ENCODE results near the gene GLRA2.
"Not testable (repeated sequence)": the region's sequence is repeated elsewhere in the genome, so short reads cannot be mapped to it uniquely, and the experiment has no call there.

The GLRA2 gene

DNA sequence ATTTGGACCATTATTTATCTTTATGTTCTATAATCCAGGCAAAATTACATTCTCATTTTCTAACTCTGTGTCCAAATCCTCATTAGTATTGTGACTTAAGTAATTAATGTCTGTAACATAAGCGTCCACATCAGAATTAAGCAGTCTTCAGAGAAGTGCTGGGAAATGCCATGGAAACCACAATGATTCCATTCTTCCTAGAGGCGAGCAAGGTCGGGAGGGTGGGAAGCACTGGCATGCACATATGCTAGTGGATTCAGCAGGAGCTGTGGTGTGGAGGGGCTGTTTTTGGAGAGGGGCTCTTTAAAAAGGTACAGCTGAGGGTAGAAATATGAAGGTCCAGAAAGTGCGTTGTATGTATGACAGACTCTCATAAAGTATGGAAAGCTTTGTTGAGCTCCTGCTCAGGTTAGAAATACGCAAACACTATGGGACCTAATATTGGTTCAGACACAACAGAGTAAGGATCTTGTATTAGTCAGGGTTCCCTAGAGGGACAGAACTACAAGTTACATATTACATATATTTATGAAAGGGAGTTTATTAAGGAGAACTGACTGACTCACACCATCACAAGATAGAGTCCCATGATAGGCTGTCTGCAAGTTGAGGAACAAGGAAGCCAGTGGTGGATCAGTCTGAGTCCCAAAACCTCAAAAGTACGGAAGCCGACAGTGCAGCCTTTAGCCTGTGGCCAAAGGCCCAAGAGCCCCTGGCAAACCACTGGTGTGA lies 61.5 kb downstream of the GLRA2 start:
- TF ChIP-seq, protein P1, sequence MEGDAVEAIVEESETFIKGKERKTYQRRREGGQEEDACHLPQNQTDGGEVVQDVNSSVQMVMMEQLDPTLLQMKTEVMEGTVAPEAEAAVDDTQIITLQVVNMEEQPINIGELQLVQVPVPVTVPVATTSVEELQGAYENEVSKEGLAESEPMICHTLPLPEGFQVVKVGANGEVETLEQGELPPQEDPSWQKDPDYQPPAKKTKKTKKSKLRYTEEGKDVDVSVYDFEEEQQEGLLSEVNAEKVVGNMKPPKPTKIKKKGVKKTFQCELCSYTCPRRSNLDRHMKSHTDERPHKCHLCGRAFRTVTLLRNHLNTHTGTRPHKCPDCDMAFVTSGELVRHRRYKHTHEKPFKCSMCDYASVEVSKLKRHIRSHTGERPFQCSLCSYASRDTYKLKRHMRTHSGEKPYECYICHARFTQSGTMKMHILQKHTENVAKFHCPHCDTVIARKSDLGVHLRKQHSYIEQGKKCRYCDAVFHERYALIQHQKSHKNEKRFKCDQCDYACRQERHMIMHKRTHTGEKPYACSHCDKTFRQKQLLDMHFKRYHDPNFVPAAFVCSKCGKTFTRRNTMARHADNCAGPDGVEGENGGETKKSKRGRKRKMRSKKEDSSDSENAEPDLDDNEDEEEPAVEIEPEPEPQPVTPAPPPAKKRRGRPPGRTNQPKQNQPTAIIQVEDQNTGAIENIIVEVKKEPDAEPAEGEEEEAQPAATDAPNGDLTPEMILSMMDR (IDR thresholded peaks at IDR 0.05; ENCODE audit: insufficient read depth, low read length, poor library complexity, severe bottlenecking): no peak
- H3K36me3 ChIP-seq (ENCODE audit: control insufficient read depth, insufficient read depth, low read length): no peaks in the 10 kb centered on the region
- no peak overlapping the region for H3K4me3 ChIP-seq (replicated peaks; ENCODE audit: low read depth, low read length)
- H3K27me3 ChIP-seq (replicated peaks; ENCODE audit: control insufficient read depth, insufficient read depth, low read length): no peaks in the 10 kb centered on the region; the same call in 1 of the 2 replicates
- no peak for DNase-seq (ENCODE audit: extremely low read depth, insufficient read length)

DNA sequence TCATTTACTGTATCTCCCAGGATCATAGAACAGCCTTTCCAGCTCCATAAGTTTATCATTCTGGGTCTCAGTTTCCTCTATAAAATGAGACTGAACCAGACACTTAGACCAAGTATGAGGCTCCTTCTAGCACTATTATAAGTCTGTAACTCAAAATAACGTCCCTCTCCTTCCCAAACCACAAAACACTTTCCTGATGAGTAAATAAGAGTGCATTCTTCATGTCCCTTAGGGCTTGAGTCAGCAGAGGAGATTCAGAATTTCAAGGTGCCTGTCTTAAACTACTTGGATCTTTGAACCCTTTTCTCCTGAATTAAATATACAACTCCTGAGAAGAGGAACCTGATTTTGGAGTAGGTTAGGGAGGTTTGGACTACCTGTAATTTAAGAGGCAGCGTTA lies 62.6 kb downstream of the GLRA2 start:
- TF ChIP-seq, protein P1 (IDR thresholded peaks at IDR 0.05; ENCODE audit: insufficient read depth, low read length, poor library complexity, severe bottlenecking): no peak
- Histone ChIP-seq H3K36me3 (ENCODE audit: control insufficient read depth, insufficient read depth, low read length) (no peaks in the 10 kb centered on the region), H3K27me3 (replicated peaks; ENCODE audit: control insufficient read depth, insufficient read depth, low read length) (no peaks in the 10 kb centered on the region; the same call in 1 of the 2 replicates), H3K4me3 (replicated peaks; ENCODE audit: low read depth, low read length) (no peak overlapping the region)
- DNase-seq (ENCODE audit: extremely low read depth, insufficient read length): no peak

DNA sequence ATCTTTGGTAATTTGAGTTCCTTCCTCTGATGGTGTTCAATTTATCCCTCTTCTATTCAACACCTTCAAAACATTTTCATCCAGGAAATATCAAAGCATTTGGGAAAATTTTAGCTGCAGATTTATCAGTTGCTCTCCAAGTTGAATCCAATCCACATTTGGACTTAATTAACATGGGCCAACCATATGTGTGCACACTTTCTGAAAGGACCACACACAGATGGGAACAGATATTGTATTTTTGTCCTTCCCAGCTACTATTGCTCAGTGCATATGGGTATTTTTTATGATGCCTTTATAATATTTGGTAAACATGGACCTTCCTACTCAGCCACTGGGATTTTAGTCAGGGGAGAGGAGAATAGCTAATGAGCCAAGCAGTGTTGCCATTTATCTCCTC lies 65.2 kb downstream of the GLRA2 start:
- H3K27me3 ChIP-seq (replicated peaks; ENCODE audit: control insufficient read depth, insufficient read depth, low read length): no peaks in the 10 kb centered on the region; the same call in 1 of the 2 replicates
- no peaks in the 10 kb centered on the region for H3K36me3 ChIP-seq (ENCODE audit: control insufficient read depth, insufficient read depth, low read length)
- TF ChIP-seq, protein P1 (IDR thresholded peaks at IDR 0.05; ENCODE audit: insufficient read depth, low read length, poor library complexity, severe bottlenecking): no peak
- no peak for DNase-seq (ENCODE audit: extremely low read depth, insufficient read length)
- no peak overlapping the region for H3K4me3 ChIP-seq (replicated peaks; ENCODE audit: low read depth, low read length)

DNA sequence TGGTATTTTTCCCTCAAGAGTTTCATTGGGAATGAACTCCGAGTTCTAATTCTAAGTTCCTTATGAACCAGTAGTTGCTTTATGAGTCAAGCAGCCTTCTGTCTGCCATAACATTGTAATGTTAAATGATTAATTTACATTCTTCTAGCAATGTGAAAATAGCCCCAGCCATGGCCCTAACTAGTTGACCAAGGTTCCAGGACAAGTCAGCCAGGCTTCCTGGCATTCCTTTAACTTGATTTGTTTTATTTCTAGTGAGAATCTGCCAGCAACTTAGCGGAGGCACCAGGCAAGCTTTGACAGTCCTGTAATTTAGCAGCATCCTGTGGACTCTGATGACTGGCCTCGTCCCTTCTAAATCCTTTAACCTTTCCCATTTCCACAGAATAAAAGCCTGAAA lies 69.0 kb downstream of the GLRA2 start:
- TF ChIP-seq, protein P1 (IDR thresholded peaks at IDR 0.05; ENCODE audit: insufficient read depth, low read length, poor library complexity, severe bottlenecking): no peak
- H3K36me3 ChIP-seq (ENCODE audit: control insufficient read depth, insufficient read depth, low read length): no peaks in the 10 kb centered on the region
- DNase-seq (ENCODE audit: extremely low read depth, insufficient read length): no peak
- H3K27me3 ChIP-seq (replicated peaks; ENCODE audit: control insufficient read depth, insufficient read depth, low read length): no peaks in the 10 kb centered on the region; the same call in 1 of the 2 replicates
- no peak overlapping the region for H3K4me3 ChIP-seq (replicated peaks; ENCODE audit: low read depth, low read length)

DNA sequence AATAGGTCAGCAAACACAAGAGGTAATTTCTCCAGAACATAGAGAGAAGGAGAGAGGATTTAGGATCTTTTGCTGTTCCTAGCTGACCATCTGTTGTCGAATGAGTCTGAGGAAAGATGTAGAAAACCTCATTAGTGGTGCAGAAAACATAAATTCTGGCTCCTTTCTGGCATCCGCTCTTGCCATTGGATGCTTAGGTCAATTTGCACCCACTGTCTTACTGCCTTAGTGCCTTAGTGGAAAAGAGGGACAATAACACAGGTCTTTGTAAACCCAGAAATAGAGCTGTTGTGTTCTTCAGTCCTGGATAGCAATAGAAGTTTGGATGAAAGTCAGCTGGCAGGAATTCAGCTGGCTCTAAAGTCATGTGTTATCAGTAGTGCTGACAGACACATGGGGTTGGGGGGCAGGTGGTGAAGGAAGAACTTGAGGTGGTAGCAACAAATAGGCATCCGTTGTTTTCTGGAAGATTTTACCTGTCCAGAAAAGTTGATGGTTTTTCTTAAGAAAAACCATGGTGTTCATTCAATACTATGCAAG lies 78.2 kb downstream of the GLRA2 start:
- H3K4me3 ChIP-seq (replicated peaks; ENCODE audit: low read depth, low read length): no peak overlapping the region
- H3K36me3 ChIP-seq (ENCODE audit: control insufficient read depth, insufficient read depth, low read length): no peaks in the 10 kb centered on the region
- TF ChIP-seq, protein P1 (IDR thresholded peaks at IDR 0.05; ENCODE audit: insufficient read depth, low read length, poor library complexity, severe bottlenecking): no peak
- no peaks in the 10 kb centered on the region for H3K27me3 ChIP-seq (replicated peaks; ENCODE audit: control insufficient read depth, insufficient read depth, low read length)
- no peak for DNase-seq (ENCODE audit: extremely low read depth, insufficient read length)

DNA sequence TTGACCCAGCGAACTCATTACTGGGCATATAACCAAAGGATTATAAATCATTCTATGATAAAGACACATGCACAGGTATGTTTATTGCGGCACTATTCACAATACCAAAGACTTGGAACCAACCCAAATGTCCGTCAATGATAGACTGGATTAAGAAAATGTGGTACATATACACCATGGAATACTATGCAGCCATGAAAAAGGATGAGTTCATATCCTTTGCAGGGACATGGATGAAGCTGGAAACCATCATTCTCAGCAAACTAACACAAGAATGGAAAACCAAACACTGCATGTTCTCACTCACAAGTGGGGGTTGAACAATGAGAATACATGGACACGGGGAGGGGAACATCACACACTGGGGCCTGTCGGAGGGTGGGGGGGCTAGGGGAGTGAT lies 83.1 kb downstream of the GLRA2 start:
- H3K27me3 ChIP-seq (replicated peaks; ENCODE audit: control insufficient read depth, insufficient read depth, low read length); H3K4me3 ChIP-seq (replicated peaks; ENCODE audit: low read depth, low read length); DNase-seq (ENCODE audit: extremely low read depth, insufficient read length); H3K36me3 ChIP-seq (ENCODE audit: control insufficient read depth, insufficient read depth, low read length): not testable (repeated sequence)
